Muscle layer of colon (tissue), 2 donors: ENCODE measurements around the gene FRRS1L.

Source experiments
- H3K27ac ChIP-seq: one replicate; pipeline ENCODE4 v1.7.0; 2013; ENCODE audit warnings: low read depth, mild to moderate bottlenecking, low read length, moderate library complexity
- H3K27me3 ChIP-seq, 2 donors: one replicate each; pipeline ENCODE4 v1.7.0; 2013; ENCODE audit warnings: low read length in 2 of 2, mild to moderate bottlenecking in 2 of 2; ENCODE audit not compliant: insufficient read depth in 2 of 2, control insufficient read depth in 1 of 2
- H3K36me3 ChIP-seq: one replicate; pipeline ENCODE4 v1.7.0; 2013; ENCODE audit warnings: mild to moderate bottlenecking, low read length; ENCODE audit not compliant: insufficient read depth
- H3K4me1 ChIP-seq: one replicate; pipeline ENCODE4 v1.7.0; 2013; ENCODE audit warnings: mild to moderate bottlenecking, low read length; ENCODE audit not compliant: insufficient read depth
- H3K4me3 ChIP-seq, 2 donors: one replicate each; pipeline ENCODE4 v1.7.0; 2013; ENCODE audit warnings: low read length in 2 of 2, low read depth in 1 of 2, mild to moderate bottlenecking in 1 of 2, moderate library complexity in 1 of 2
- H3K9ac ChIP-seq: one replicate; pipeline ENCODE4 v1.7.0; 2013; ENCODE audit warnings: low read length
- H3K9me3 ChIP-seq: one replicate; pipeline ENCODE4 v1.7.0; 2013; ENCODE audit warnings: mild to moderate bottlenecking, low read length
- donor health status: abdominal sarcoma.
- donor health status: Adenocarcinoma of cecum.

FRRS1L gene

GRCh38 chr9:109098171-109098959 lies 68.7 kb downstream of the FRRS1L start:
- Histone ChIP-seq H3K4me1 (peaks cover 61% of the 10 kb centered on the region), H3K4me3 (peak overlapping the region in 1 of 2 donors; percentile 19), H3K9ac (no peak overlapping the region), H3K27ac (peak overlapping the region; percentile 41), H3K36me3 (peaks cover 12% of the 10 kb centered on the region), H3K27me3 (no peaks in the 10 kb centered on the region), H3K9me3 (no peaks in the 10 kb centered on the region)

DNA sequence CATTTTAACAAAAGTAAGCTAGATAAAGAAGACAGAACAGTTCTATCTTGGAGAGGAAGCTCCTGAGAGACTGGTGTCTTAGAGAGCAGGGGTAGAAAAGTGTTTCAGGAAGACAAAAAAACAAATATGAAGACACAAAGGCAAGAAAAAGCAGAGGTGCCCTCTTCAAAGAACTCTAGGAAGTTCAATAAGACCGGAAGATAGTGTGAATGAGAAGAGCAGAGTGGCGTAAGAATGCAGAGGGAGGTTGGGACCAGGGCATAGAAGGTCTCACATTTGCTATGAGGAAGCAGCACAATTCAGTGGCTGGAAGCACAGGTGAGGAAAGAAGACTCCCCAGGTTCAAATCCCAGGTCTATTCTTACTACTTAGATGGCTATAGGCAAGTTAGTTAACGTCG lies 69.9 kb downstream of the FRRS1L start:
- Histone ChIP-seq H3K4me3 (no peak overlapping the region), H3K27me3 (no peaks in the 10 kb centered on the region), H3K9ac (no peak overlapping the region), H3K27ac (no peak overlapping the region), H3K36me3 (peaks cover 24% of the 10 kb centered on the region), H3K9me3 (no peaks in the 10 kb centered on the region), H3K4me1 (peaks cover 61% of the 10 kb centered on the region)

GRCh38 chr9:109095321-109095720 lies 71.7 kb downstream of the FRRS1L start:
- H3K9ac ChIP-seq, result no peak overlapping the region
- H3K36me3 ChIP-seq, result peaks cover 33% of the 10 kb centered on the region
- no peaks in the 10 kb centered on the region for H3K27me3 ChIP-seq
- no peak overlapping the region for H3K4me3 ChIP-seq
- no peak overlapping the region for H3K27ac ChIP-seq
- H3K4me1 ChIP-seq, result peaks cover 45% of the 10 kb centered on the region
- no peaks in the 10 kb centered on the region for H3K9me3 ChIP-seq

- Histone ChIP-seq H3K36me3 (peaks cover 36% of the 10 kb centered on the region), H3K9me3 (no peaks in the 10 kb centered on the region), H3K4me1 (peaks cover 36% of the 10 kb centered on the region), H3K9ac (no peak overlapping the region), H3K4me3 (no peak overlapping the region), H3K27me3 (no peaks in the 10 kb centered on the region), H3K27ac (no peak overlapping the region)
These were observed 72.8 kb downstream of the FRRS1L start for GRCh38 chr9:109094268-109094667.

DNA sequence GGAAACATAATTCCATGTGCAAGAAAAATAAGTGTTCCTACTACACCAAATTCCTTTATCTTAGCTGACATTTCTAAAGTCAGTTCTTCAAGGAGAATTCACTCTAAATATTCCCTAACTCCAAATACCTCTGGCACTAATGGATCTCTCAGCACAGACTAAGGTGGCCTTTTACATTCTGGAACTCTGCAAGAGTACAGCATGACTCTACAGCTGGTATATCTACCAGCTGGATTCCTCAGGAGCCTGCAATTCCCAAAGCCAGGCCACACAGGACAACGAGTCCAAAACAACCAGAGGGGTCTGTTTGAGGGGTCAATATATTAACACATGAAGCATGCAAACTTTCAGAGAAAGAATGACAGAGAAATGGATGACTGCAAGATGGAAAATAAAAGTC lies 74.5 kb downstream of the FRRS1L start:
- Histone ChIP-seq H3K36me3 (peaks cover 46% of the 10 kb centered on the region), H3K4me1 (peaks cover 19% of the 10 kb centered on the region), H3K27me3 (no peaks in the 10 kb centered on the region), H3K9ac (no peak overlapping the region), H3K27ac (no peak overlapping the region), H3K4me3 (no peak overlapping the region), H3K9me3 (no peaks in the 10 kb centered on the region)

GRCh38 chr9:109092051-109092580 lies 74.9 kb downstream of the FRRS1L start:
- peaks cover 15% of the 10 kb centered on the region for H3K4me1 ChIP-seq
- no peak overlapping the region for H3K9ac ChIP-seq
- H3K9me3 ChIP-seq, result no peaks in the 10 kb centered on the region
- H3K36me3 ChIP-seq, result peaks cover 48% of the 10 kb centered on the region
- H3K4me3 ChIP-seq, result no peak overlapping the region
- H3K27me3 ChIP-seq, result no peaks in the 10 kb centered on the region
- H3K27ac ChIP-seq, result no peak overlapping the region

- Histone ChIP-seq H3K9me3 (no peaks in the 10 kb centered on the region), H3K9ac (no peak overlapping the region), H3K27me3 (no peaks in the 10 kb centered on the region), H3K4me3 (no peak overlapping the region), H3K27ac (no peak overlapping the region), H3K4me1 (no peaks in the 10 kb centered on the region), H3K36me3 (peaks cover 44% of the 10 kb centered on the region)
These were observed 78.8 kb downstream of the FRRS1L start for GRCh38 chr9:109088221-109088620.

GRCh38 chr9:109087795-109088194 lies 79.3 kb downstream of the FRRS1L start:
- Histone ChIP-seq H3K36me3 (peaks cover 39% of the 10 kb centered on the region), H3K9ac (no peak overlapping the region), H3K4me3 (no peak overlapping the region), H3K27me3 (no peaks in the 10 kb centered on the region), H3K27ac (no peak overlapping the region), H3K9me3 (no peaks in the 10 kb centered on the region), H3K4me1 (no peaks in the 10 kb centered on the region)

- Histone ChIP-seq H3K27me3 (no peaks in the 10 kb centered on the region), H3K9ac (no peak overlapping the region), H3K4me3 (no peak overlapping the region), H3K9me3 (no peaks in the 10 kb centered on the region), H3K27ac (no peak overlapping the region), H3K36me3 (peaks cover 30% of the 10 kb centered on the region), H3K4me1 (peaks cover 5% of the 10 kb centered on the region)
These were observed 80.8 kb downstream of the FRRS1L start for GRCh38 chr9:109086221-109086620.

DNA sequence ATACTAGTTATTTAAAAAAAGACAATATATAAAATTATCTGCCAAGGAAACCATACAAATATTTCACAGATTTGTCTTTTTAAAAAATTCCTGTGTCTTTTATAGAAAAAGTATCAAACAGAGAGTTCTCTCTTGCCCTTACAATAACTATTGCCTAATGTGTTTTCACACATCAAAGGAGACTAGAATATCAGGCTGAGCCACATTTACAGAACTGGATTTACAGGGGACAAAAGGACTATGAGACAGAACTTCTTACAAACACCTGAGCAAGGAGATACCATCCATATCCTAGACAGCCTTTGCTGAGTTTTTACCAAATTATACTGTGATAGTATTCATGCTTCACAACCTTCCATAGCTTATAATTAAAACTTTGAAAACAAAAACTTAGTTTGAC lies 81.5 kb downstream of the FRRS1L start:
- Histone ChIP-seq H3K4me3 (no peak overlapping the region), H3K27me3 (no peaks in the 10 kb centered on the region), H3K9ac (no peak overlapping the region), H3K36me3 (peaks cover 24% of the 10 kb centered on the region), H3K9me3 (no peaks in the 10 kb centered on the region), H3K4me1 (peaks cover 5% of the 10 kb centered on the region), H3K27ac (no peak overlapping the region)

DNA sequence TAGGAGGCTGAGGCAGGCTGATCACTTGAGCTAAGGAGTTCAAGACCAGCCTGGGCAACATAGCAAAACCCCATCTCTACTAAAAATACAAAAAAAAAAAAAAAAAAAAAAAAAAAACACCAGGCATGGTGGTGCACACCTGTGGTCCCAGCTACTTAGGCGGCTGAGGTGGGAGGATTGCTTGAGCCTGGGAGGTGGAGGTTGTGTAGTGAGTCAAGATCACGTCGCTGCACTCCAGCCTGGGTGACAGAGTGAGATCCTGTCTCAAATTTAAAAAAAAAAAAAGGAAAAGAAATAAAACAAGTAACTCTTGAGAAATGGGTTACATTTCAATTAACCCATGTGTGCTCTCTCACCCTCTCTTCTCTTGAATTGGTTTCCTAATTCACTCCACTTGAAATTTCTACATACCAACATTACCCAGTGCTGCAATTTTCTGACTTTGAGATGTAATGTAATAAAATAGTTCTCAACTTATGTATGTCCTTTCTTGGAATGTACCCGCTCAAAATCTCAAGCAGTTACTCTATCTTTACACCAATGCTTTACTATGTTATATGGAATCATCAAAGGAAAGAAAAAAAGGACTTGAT lies 83.1 kb downstream of the FRRS1L start:
- H3K4me3 ChIP-seq, result no peak overlapping the region
- H3K27me3 ChIP-seq, result no peaks in the 10 kb centered on the region
- H3K4me1 ChIP-seq, result peaks cover 5% of the 10 kb centered on the region
- no peaks in the 10 kb centered on the region for H3K9me3 ChIP-seq
- no peak overlapping the region for H3K9ac ChIP-seq
- H3K36me3 ChIP-seq, result peaks cover 27% of the 10 kb centered on the region
- H3K27ac ChIP-seq, result no peak overlapping the region
